Hepatocyte (in vitro differentiated cells): Measurements from ENCODE around the gene GABBR2.

Source experiments
- CTCF ChIP-seq: fragments of 200-600 bp; sonication (generic); IDR thresholded peaks from 2 replicates; pipeline ENCODE4 v1.5.1; 2016; ENCODE audit warnings: antibody characterized with exemption, mild to moderate bottlenecking; ENCODE audit not compliant: poor library complexity
- EZH2 ChIP-seq: fragments of 200-600 bp; sonication (generic); IDR thresholded peaks from 2 replicates; pipeline ENCODE4 v1.6.1; 2016; ENCODE audit warnings: antibody characterized with exemption, mild to moderate bottlenecking, borderline replicate concordance

DNA sequence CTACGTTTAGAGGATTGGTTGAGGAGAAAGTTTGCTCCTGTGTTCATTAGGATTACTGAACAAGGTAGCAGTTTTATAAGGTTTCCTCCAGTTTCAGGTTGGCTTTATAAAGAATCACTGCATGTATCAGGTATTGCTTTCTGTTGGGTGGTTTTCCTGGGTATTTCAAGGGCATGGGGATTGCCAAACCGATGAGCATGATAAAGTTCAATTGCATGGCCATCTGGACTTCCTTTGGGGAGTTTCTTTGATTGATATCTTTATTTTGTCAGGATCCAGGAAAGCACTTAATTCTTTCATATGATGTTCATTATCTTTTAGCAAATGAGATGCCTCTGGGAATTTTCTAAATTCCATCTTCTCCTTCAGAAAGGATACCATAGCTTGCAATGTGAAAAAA is 10.3 kb upstream of the GABBR2 start:
- TF ChIP-seq CTCF (no peak), EZH2 (no peak)
